ENCODE results near the gene ZRANB3. TPM values are rescaled to one million over a fixed set of nuclear protein-coding genes. Genes with fewer than 3 reads are reported as not detected.
"Not testable (repeated sequence)": the region's sequence is repeated elsewhere in the genome, so short reads cannot be mapped to it uniquely, and the experiment has no call there.

Gene ZRANB3
- total RNA-seq, 2 experiments from 2014 or later: 13.4 to 16.2 TPM

DNA sequence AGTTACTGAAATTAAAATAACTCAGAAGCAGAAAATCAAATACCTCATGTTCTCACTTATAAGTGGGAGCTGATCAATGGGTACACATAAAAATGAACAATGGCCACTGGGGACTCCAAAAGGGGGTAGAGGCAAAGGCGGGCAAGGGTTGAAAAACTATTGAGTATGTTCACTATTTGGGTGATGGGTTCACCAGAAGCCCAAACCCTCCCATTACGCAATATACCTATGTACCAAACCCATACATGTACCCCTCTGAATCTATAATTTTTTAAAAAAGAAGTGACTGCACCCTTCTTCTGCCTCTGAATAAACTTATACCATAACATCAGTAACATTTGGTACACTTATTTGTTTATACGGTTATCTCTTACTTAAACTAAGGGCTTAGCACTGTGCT, 119.4 kb downstream of the ZRANB3 start:
- no peak for DNase-seq
- CTCF ChIA-PET: no interaction called here
- Mint-ChIP-seq H3K9me3 (peaks cover 29% of the 10 kb centered on the region), H3K4me1 (ENCODE audit: low read depth) (no peaks in the 10 kb centered on the region), H3K27ac (no peak overlapping the region), H3K27me3 (no peaks in the 10 kb centered on the region), H3K4me3 (no peak overlapping the region), H3K36me3 (peaks cover 14% of the 10 kb centered on the region)
- POLR2A ChIA-PET: no interaction called here
- intact Hi-C loops (cut with micrococcal nuclease): no loop called here

- ChIA-PET CTCF (no interaction called here), POLR2A (no interaction called here)
- no peak overlapping the region for H3K27ac Mint-ChIP-seq
- no peak overlapping the region for H3K4me3 Mint-ChIP-seq
- no peaks in the 10 kb centered on the region for H3K4me1 Mint-ChIP-seq (ENCODE audit: low read depth)
- DNase-seq: no peak
- H3K27me3 Mint-ChIP-seq: no peaks in the 10 kb centered on the region
- H3K36me3 Mint-ChIP-seq: peaks cover 27% of the 10 kb centered on the region
- peaks cover 45% of the 10 kb centered on the region for H3K9me3 Mint-ChIP-seq
- intact Hi-C loops (cut with micrococcal nuclease): no loop called here
Measured at GRCh38 chr2:135409436-135409835, 121.6 kb downstream of the ZRANB3 start.

GRCh38 chr2:135396259-135396658, 134.8 kb downstream of the ZRANB3 start:
- H3K4me3 Mint-ChIP-seq; H3K27ac Mint-ChIP-seq; H3K27me3 Mint-ChIP-seq; intact Hi-C loops (cut with micrococcal nuclease); H3K36me3 Mint-ChIP-seq; H3K4me1 Mint-ChIP-seq (ENCODE audit: low read depth); DNase-seq; CTCF ChIA-PET; POLR2A ChIA-PET: not testable (repeated sequence)
- peaks cover 13% of the 10 kb centered on the region for H3K9me3 Mint-ChIP-seq

DNA sequence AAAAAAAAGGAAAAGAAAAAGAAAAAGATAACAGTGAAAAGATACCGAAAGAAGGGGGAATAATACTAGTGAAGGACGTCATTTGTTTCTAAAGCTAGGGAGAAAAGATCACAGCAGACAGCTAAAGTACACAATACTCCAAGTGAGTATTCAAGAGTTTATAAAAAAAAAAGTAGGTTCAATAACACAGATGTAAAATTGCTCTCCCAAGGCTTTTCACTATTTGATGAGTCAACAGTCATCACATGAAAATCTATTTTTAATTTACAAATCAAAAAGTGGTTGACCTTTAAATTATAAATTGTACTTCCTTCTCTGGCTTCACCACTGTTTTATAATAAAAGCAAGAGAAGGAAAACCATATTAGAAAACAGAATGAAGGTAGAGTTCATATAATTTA, 144.0 kb downstream of the ZRANB3 start:
- H3K27ac Mint-ChIP-seq: no peak overlapping the region
- ChIA-PET POLR2A (no interaction called here), CTCF (no interaction called here)
- intact Hi-C loops (cut with micrococcal nuclease): no loop called here
- peaks cover 27% of the 10 kb centered on the region for H3K36me3 Mint-ChIP-seq
- no peaks in the 10 kb centered on the region for H3K4me1 Mint-ChIP-seq (ENCODE audit: low read depth)
- no peak for DNase-seq
- peaks cover 32% of the 10 kb centered on the region for H3K9me3 Mint-ChIP-seq
- no peak overlapping the region for H3K4me3 Mint-ChIP-seq
- no peaks in the 10 kb centered on the region for H3K27me3 Mint-ChIP-seq

DNA sequence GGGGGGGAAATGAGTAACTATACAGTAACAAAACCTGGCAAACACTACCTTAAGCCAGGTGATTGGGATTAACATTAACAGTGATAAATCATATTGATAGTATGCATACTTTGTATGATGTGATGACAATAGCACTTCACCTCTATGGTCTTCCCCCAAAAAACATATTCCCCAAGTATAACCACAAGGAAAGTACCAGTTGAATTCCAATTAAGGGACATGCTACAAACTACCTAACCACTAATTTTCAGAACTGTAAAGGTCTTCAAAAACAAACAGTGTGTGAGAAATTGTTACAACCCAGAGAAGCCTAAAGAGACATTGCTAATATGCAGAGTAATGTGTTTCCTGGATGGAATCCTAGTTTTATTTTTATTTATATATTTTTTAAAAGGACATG, 152.4 kb downstream of the ZRANB3 start:
- Mint-ChIP-seq H3K4me3 (no peak overlapping the region), H3K27me3 (no peaks in the 10 kb centered on the region), H3K27ac (no peak overlapping the region), H3K36me3 (peaks cover 25% of the 10 kb centered on the region), H3K9me3 (peaks cover 43% of the 10 kb centered on the region), H3K4me1 (ENCODE audit: low read depth) (no peaks in the 10 kb centered on the region)
- CTCF ChIA-PET: no interaction called here
- intact Hi-C loops (cut with micrococcal nuclease): no loop called here
- POLR2A ChIA-PET: no interaction called here
- no peak for DNase-seq

GRCh38 chr2:135373702-135374101, 157.3 kb downstream of the ZRANB3 start:
- ChIA-PET CTCF (no interaction called here), POLR2A (no interaction called here)
- H3K4me3 Mint-ChIP-seq: no peak overlapping the region
- intact Hi-C loops (cut with micrococcal nuclease): no loop called here
- no peak overlapping the region for H3K27ac Mint-ChIP-seq
- H3K36me3 Mint-ChIP-seq: peaks cover 11% of the 10 kb centered on the region
- H3K4me1 Mint-ChIP-seq (ENCODE audit: low read depth): no peaks in the 10 kb centered on the region
- H3K27me3 Mint-ChIP-seq: no peaks in the 10 kb centered on the region
- no peak for DNase-seq
- peaks cover 19% of the 10 kb centered on the region for H3K9me3 Mint-ChIP-seq

DNA sequence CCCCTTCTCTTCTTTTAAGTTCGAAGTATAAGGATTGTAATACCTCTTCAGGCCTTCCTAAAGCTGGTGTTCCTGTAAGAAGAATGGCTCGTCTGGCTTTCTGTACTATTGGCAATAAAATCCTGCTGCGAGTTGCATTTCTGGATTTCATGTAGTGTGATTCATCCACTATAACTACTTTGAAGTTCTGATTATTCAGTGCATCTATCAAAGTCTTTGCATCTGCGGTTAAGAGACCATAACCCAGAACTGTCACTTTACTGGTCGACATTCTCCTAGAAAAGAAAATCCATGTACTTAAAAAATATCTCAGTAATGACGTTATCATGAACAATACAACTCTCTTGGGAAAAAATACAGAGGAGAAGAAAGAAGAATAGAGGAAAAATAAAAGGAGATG, 181.1 kb downstream of the ZRANB3 start:
- Mint-ChIP-seq H3K4me1 (ENCODE audit: low read depth) (no peaks in the 10 kb centered on the region), H3K36me3 (peaks cover 26% of the 10 kb centered on the region), H3K9me3 (peaks cover 26% of the 10 kb centered on the region), H3K4me3 (no peak overlapping the region), H3K27me3 (no peaks in the 10 kb centered on the region), H3K27ac (no peak overlapping the region)
- intact Hi-C loops (cut with micrococcal nuclease): no loop called here
- no peak for DNase-seq
- POLR2A ChIA-PET: no interaction called here
- CTCF ChIA-PET: no interaction called here

- DNase-seq; CTCF ChIA-PET; H3K4me3 Mint-ChIP-seq; H3K27ac Mint-ChIP-seq; POLR2A ChIA-PET; H3K27me3 Mint-ChIP-seq; intact Hi-C loops (cut with micrococcal nuclease); H3K4me1 Mint-ChIP-seq (ENCODE audit: low read depth): not testable (repeated sequence)
- Mint-ChIP-seq H3K36me3 (peaks cover 26% of the 10 kb centered on the region), H3K9me3 (peaks cover 26% of the 10 kb centered on the region)
Measured at GRCh38 chr2:135348096-135348704, 182.8 kb downstream of the ZRANB3 start.

DNA sequence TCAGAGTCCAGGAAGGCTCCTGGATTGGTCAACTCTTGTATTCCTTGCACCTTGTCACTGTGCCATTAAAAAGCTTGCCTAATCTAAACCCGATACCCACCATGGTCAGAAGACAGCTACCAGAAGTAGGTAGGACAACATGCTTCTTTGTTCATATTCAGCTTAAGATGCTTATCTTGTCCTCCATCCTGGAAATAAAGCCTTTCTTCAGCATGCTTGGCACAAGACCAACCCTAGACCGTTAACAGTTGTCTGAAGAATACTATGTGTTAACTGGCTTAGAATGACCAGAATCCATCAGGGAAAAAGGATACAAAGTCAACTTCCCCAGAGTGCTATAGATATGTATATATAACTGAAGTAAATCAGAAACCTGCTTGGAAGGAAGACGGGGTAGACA, 193.9 kb downstream of the ZRANB3 start:
- CTCF ChIA-PET: no interaction called here
- H3K36me3 Mint-ChIP-seq: peaks cover 13% of the 10 kb centered on the region

DNA sequence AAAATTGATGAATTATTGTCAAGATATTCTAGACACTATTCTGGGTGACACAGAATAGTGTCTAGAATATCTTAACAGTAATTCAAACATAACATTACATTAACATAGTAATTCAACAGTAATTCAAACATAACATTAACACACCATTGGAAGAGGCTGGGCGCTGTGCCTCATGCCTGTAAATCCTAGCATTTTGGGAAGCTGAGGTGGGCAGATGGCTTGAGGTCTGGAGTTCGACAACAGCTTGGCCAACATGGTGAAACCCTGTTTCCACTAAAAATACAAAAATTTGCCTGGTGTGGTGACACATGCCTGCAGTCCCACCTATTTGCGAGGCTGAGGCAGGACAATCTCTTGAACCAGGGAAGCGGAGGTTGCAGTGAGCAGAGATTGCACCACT, 195.8 kb downstream of the ZRANB3 start:
- ChIA-PET CTCF (no interaction called here), POLR2A (no interaction called here)
- H3K9me3 Mint-ChIP-seq: peaks cover 27% of the 10 kb centered on the region
- H3K4me1 Mint-ChIP-seq (ENCODE audit: low read depth): no peaks in the 10 kb centered on the region
- H3K36me3 Mint-ChIP-seq: peaks cover 11% of the 10 kb centered on the region
- H3K27ac Mint-ChIP-seq: no peak overlapping the region
- H3K4me3 Mint-ChIP-seq: no peak overlapping the region
- intact Hi-C loops (cut with micrococcal nuclease): no loop called here
- DNase-seq: no peak
- no peaks in the 10 kb centered on the region for H3K27me3 Mint-ChIP-seq

More for the DNA sequence above, 193.9 kb downstream of the ZRANB3 start:
- intact Hi-C loops (cut with micrococcal nuclease): no loop called here
- POLR2A ChIA-PET: no interaction called here
- DNase-seq: no peak
- no peaks in the 10 kb centered on the region for H3K4me1 Mint-ChIP-seq (ENCODE audit: low read depth)
- peaks cover 17% of the 10 kb centered on the region for H3K9me3 Mint-ChIP-seq
- no peak overlapping the region for H3K4me3 Mint-ChIP-seq
- H3K27me3 Mint-ChIP-seq: no peaks in the 10 kb centered on the region
- no peak overlapping the region for H3K27ac Mint-ChIP-seq

DNA sequence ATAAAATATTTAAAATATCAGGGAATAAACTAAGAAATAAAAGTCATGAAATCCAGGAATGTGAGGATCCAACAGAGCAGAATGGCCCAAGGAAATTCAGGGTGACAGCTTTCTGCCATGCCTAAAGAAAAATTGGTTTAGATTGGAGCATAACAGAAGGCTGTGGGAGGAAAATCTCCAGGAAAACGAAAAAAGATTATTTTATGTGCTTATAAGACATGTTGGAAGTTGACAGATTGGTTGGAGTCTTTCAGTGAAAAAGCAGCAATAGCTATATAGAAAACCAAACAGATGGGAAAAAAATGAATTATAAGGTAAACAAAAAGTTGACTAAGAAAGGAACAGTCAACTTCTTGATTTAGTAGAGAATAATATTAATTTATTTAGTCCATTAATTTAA, 203.9 kb downstream of the ZRANB3 start:
- no peak overlapping the region for H3K4me3 Mint-ChIP-seq
- peaks cover 47% of the 10 kb centered on the region for H3K9me3 Mint-ChIP-seq
- intact Hi-C loops (cut with micrococcal nuclease): no loop called here
- ChIA-PET CTCF (no interaction called here), POLR2A (no interaction called here)
- no peak overlapping the region for H3K27ac Mint-ChIP-seq
- H3K36me3 Mint-ChIP-seq: peaks cover 7% of the 10 kb centered on the region
- no peaks in the 10 kb centered on the region for H3K4me1 Mint-ChIP-seq (ENCODE audit: low read depth)
- H3K27me3 Mint-ChIP-seq: no peaks in the 10 kb centered on the region
- no peak for DNase-seq

DNA sequence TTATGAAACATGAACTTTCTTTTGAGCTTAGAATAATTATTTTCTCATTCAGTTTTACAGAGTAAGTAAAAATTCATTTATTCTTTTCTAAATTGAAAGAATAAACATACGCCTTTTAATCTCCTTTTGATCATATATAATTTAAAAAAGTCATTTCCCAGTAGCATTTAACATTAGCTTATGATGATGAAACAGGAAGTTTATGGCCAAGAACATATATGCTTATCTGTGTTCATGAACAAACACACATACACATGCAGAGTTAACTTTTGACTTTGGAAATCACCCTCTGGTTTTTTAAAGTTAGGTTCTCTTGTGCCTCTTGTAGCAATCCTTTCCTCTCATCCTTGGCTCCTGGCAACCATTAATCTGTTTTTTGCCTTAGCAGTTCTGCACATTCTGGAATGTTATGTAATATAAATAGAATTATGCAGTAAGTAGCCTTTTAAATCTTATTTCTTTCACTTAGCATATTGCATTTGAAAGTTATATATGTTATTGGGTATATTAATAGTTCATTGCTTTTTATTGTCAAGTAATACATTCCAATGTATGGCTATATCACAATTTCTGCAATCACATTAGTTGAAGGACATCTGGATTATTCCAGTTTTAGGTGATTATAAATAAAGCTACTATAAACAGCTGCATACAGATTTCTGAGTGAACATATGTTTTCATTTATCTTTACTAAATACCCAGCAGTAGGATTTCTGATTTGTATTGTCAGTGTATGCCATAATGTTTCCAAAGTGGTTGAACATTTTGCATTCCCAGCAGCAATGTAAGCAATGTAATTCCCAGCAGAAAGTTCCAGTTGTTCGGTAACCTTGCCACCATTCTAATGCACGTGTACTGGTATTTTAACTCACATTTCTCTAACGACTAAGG, 210.3 kb downstream of the ZRANB3 start:
- H3K27me3 Mint-ChIP-seq: no peaks in the 10 kb centered on the region
- ChIA-PET POLR2A (no interaction called here), CTCF (no interaction called here)
- peaks cover 5% of the 10 kb centered on the region for H3K9me3 Mint-ChIP-seq
- no peak for DNase-seq
- H3K36me3 Mint-ChIP-seq: peaks cover 1% of the 10 kb centered on the region
- no peak overlapping the region for H3K4me3 Mint-ChIP-seq
- intact Hi-C loops (cut with micrococcal nuclease): no loop called here
- no peaks in the 10 kb centered on the region for H3K4me1 Mint-ChIP-seq (ENCODE audit: low read depth)
- H3K27ac Mint-ChIP-seq: no peak overlapping the region

DNA sequence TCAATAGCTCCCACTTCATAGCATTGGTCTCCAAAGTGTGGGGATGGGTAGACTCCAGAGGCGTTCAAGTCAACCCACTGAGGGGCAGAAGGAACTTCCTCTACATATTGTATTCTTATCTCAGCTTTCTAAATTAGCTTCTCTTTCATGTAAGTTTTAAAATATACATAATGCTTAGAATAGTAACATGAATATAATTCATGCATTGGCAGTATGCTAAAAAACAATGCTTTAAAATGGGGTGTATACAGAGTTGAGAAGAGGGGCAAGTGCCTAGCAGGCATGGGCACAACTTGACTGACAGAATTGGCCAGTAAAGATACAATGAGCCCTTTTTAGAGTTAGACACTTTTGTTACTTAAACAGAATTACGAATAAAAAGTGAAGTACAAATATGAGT, 212.2 kb downstream of the ZRANB3 start:
- peaks cover 3% of the 10 kb centered on the region for H3K9me3 Mint-ChIP-seq
- no peak overlapping the region for H3K27ac Mint-ChIP-seq
- no peak for DNase-seq
- no peaks in the 10 kb centered on the region for H3K36me3 Mint-ChIP-seq
- H3K4me1 Mint-ChIP-seq (ENCODE audit: low read depth): no peaks in the 10 kb centered on the region
- POLR2A ChIA-PET: no interaction called here
- CTCF ChIA-PET: interaction anchor here (1.0 kb wide), 1 partner anchor 25 kb away, joined by 3 read pairs; no protein-coding TSS in a partner anchor
- H3K4me3 Mint-ChIP-seq: no peak overlapping the region
- no peaks in the 10 kb centered on the region for H3K27me3 Mint-ChIP-seq
- intact Hi-C loops (cut with micrococcal nuclease): no loop called here
